Dermis blood vessel endothelial cell (primary cell): Measurements from ENCODE around the gene SGTA. TPM values are rescaled to one million over a fixed set of nuclear protein-coding genes. Genes with fewer than 3 reads are reported as not detected.
"Not testable (repeated sequence)": the region's sequence is repeated elsewhere in the genome, so short reads cannot be mapped to it uniquely, and the experiment has no call there.

Source experiments
- DNase-seq: peaks from one replicate; pipeline ENCODE4 v3.0.0; 2010
- total RNA-seq: library from RNA; depleted of rRNA; stranded (reverse); fragments of >200 nt; gene quantifications from 2 replicates; pipeline ENCODE4 v1.2.3, GENCODE V29; 2014

SGTA gene
- total RNA-seq, 1 donor from 2014 or later: 45.4 TPM

DNA sequence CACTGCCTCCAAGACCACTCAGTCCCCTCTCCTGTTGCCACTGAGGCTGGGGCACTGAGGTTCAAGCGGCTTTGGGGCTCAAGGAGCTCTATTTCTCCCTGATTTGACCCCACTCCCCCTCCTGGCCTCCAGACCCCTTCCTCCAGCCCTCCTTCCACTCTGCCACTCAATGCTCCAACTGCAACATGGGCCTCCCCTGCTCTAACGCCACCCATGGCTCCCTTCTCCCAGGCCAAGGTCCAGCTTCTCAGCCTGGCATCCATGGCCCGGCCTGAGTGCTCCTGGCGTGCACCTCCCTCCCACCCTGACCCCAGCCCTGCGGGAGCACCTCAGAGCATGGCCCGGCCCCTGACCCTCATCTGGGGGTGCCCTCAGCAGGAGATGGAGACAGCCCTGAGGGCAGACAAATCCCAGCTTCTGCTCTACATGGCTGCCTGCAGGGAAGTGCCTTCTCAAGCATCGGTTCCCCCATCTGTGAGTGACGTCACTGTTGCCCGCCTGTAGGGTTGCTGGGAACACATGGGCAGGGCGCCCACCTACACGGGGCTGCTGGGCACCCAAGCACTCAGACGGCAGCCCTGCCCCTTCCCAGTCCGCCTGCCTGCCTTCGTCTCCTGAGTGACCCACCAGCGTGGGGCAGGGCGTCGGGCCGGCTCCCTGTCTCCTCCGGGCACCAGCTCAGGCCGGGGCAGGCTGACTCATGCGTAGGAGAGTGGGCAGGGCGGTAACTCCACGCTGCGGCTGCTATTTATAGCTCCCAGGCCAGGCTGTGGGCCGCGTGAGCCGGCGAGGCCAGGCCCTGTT lies 60.3 kb downstream of the SGTA start:
- peak; percentile 62 for DNase-seq

DNA sequence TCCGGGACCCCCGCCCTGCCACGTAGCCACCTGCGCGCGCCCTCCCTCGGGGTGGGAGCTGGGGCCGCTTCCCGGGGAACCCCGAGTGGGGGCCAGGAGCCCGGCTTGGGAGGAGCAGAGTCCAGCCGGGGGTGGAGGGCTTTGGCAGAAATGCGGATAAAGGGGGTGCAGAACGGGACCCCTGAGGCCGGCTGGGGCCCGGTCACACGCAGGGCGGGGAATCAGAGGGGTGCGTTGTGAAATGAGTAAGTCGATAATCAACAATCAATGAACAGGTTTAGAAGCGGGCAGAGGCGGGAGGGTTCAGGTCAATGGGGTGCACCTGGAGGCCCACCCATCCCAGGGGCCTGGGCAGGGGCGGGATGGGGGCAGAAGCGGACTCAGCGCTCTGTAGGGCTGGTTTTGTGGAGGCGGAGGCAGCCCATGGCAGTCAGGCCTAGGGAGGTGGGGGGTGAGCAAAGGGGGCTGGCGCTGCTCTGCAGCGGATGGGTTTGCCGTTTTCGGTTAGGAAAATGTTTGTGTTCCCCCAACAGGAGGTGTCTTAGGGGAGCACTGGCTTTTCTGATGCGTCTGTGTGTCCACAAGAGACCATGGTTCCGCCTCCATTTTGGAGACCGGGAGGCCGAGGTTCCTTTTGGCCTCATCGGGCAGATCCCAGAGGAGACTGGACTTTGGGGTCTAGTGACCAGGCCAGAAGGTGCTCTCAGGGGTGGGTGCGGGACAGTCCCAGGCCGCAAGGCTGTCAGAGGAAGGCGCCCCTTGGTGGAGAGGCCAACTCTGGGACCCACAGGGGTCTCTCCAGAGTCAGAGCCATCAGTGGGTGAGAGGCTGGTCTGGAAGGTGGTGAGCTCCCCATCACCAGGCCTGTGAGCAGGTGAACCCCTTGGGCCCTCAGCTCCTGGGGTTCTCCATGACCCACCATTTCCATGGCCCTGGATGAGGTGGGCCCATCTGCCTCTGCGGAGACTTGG lies 61.2 kb downstream of the SGTA start:
- no peak for DNase-seq

DNA sequence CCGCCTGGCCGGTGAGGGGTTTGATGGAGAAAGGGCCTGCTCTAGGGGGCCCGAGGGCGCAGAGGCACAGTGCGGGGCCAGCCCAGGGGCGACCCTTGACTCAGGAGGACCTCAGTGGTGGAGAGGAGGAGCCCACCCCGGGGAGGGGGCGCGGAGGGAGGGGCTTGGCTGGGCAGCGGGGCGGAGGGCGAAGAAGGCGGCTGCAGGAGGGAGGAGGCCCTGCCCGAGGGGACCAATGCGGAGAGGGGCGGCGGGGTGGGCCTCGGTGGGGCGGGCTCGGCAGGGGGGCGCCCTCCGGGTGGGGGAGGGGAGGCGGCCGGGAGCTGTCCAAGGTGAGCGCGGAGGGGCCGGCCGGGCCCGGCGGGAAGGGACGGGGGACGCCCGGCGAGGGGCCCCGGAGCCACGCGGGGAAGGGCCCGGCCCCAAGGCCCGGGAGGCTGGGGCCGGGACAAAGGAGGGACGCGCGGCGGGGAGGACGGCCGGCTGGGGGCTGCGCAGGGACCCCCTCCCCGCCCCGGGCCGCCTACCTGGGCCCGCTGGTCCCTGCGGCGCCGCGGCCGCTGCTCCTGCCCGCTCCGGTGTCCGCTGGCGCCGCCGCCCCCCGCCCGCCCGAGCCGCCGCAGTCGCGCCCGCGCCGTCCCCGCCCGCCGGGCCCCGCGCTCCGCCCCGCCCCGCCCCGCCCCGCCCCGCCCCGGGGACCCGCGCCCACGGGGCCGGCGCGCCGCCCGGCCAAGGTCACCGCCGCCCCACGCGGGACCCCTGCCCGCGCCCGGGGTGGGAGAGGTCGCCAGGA lies 62.1 kb downstream of the SGTA start, which contains the start of gene DIRAS1:
Gene DIRAS1, minus strand, starts transcription at position 596 of the 793 bp plus-strand sequence. CDS start 3,566 bp downstream, outside the sequence.
- no peak for DNase-seq

DNA sequence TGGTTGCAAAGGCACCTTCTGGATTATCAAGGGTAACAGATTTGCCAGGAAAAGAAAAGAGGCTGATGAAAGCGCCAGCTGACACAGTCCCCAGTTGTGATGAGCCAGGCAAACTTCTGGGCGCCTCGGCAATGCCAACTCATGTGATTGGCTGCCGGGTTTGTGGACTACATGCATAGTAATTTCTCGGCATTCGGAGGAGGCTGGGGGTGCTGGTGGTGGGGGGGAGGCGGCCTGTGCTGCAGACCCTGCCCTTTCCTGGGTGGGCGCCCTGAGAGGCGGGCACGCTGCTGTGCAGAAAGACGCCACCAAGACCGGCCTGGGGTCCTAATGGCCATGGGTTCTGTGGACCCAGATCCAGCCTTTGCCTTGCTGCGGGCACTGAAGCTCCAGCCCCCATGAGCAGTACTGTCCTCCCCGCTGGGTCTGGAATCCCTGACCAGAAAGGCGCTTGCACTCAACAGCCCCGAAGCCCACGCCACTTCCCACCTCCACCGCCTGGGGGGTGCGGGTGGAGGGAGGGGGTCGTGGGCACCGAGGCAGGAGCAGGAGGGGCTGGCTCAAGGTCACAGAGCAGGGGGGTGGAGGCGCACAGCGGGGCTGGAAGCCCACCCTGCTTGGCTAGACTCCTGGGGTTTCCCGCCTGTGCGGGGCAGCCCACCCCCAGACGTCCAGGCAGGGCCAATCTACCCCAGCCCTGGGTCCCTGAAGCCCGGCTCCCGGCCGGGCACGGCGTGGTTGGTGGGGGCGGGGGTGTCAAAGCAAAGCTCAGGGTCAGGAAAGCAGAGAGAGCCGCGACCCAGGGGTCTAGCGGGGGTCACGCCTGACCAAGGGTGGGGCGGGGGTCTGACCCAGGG lies 62.9 kb downstream of the SGTA start:
- DNase-seq: no peak

DNA sequence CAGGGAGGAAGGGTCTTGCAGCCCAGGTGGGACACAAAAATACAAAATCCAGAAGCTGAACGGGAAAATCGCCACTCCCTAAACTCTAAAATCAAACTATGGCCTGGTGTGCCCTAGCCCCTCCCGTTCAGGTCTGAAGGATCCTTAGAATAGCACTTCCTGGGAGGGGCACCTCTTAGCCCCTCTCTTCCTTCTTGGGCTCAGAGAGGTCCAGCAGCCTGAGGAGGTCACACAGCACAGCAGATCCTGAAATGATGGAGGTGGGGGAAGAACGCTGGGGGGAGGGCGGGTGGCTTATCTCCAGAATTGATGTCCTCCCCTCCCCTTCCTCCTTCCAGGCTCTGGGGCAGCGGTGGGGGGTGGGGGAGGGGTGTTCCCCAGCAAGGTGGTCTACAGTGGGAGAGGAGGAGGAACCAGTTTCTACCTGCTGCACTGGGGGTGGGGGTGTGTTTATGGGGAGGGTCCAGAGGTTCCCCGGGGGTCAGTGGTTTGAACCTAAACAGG lies 63.8 kb downstream of the SGTA start:
- no peak for DNase-seq

DNA sequence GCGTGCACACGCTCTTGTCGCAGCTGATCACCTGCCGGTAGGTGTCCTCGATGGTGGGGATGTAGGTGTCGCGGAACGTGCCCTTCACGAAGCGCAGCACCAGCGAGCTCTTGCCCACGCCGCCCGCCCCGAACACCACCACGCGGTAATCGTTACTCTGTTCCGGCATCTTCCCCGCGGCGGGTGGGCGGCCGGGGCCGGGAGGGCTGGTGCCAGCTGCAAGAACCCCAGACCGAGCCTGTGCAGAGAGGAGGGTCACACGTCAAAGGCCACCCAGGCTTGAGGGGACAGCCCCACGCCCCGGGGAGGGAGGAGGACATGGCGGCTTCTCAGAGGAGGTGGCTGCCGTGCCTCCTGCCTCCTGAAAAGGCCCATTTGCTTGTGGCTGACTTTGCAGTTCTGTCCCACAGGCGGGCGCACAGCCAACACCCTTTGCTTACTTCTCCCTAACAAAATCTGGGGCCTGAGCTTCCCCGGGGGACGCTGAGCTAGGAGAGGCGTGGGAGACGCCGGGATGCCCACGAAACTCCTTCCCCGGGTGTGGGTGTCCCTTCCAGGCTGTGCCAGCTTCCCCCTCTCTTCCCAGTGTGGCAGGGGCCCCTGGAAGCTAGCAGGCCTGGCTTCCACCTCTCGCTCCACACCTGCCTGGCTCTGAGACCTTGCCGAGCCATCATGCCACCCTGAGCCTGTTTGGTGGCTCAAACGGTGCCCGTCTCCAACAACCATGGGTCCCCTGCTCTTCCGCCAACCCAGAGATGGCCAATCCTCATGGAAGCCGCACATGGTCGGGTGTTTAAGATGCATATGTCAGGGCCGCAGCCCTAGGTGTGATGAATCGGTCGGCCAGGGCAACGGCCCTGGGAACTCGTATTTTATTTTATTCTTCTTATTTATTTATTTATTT lies 65.2 kb downstream of the SGTA start:
- DNase-seq: no peak

DNA sequence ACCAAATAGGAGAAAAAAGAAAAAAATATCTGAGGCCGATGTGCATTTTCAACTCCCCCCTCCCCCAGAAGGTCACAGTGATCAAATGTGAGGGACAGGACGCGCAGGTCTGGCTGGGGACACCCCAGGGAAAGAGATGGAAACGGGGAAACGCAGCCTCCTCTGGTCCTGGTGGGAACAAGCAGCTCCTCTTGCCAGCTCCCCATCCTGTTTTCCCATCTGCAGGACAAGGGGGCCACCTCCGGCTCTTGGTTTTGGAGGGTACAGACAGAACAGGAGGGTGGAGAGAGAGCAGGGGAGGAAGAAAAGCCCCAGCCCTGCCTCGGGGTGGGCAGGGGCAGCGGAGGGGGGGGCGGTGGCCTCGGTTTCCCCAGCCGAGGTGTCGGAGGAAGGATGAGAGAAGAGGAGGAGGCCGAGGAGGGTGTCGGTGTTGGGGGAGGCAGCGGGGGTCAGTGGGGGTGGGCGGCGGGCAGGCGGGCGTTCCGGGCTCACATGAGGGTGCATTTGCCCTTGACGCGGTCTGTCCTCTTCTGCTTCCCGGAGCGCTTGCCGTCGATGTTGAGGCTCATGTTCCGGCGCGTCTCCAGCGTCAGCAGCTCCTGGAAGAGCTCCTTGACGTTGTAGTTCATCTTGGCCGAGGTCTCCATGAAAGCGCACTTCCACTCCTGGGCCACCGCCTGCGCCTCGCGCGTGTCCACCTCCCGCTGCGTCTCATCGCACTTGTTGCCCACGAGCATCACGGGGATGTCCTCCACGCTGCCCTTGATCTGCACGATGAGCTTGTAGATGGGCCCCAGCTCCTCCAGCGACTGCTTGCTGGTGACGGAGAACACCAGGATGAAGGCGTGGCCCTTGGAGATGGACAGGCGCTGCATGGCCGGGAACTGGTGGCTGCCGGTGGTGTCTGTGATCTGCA lies 66.1 kb downstream of the SGTA start:
- no peak for DNase-seq

DNA sequence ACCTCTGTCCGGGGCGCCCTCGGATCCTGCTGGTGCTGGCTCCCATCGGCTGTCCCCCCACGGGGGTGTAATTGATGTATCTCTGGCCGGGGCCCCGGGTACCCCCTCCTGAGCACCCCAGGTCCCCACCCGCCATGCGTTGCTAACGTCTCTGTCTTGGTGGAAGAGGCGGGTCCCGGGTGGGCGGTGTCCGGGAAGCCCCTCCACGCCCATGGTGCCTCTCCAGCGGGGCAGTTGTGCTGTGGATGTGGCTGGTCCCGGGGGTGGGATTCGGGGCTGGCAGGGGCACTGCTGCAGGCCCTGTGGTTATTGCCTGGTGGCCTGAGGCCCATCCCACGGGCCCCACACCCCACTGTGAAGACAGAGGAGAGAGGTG lies 66.8 kb downstream of the SGTA start:
- DNase-seq: no peak

DNA sequence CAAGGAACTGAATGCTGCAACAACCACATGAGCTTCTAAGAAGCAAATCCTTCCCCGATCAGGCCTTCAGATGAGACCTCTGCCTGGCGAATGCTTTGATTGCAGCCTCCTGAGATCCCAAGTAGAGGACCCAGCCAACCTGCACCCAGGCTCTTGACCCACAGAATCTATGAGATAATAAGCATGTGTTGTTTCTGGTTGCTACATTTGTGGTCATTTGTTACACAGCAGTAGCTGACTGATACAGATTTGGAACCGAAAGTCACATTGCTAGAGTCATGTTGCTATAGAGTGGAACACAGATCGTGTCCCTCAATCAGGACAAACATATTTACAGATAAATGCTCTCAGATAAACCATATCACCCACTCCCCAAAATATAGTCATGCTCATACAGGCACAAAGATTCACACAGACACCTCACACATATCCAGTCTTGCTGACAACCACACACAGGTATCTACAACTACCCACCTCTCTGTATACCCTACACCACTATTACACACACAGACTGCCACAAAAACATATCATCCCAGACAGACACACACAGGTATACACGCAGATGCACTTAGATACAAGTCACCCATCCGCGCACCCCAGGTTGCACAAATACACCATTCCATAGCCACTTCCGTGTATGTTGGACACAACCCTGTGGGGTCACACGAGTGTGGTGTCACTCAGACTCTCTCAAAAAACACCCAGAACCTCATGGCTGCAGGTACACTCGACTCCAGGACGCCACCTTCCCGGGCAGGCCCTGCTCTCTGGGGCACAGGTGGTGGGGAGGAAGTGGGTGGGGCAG lies 67.4 kb downstream of the SGTA start:
- no peak for DNase-seq

DNA sequence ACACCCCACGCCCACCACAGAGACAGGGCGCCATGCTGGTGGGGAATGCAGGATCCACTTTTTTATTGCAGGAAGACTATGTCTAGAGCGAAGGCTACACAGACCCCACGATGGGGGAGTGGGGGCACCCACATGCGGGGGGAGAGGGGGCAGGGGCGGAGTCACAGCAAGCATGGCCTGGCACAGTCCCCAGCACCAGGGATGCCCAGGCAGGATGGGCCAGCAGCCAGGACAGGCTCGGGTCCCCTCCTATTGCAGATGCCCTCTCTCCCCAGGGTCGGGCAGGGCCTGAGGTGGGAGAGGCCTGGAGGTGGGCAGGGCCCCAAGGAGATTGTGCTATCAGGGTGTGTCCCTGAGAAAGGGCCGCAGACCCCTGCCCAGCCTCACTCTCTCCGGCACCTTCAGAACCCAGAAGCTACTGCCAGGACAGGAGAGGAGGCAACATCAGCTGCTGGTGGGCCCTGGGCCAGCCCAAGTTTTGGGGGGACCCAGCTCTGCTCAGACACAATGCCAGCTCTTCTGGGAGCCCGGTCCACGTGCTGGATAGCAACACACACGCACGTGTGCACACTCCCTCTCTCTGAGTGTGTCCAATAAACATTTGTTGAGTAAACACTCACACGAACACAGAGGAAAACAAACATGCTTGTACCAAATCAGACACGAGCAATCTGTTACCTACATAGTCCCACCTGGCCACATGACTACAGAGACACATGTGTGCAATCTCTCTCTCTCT lies 68.4 kb downstream of the SGTA start:
- DNase-seq: no peak

DNA sequence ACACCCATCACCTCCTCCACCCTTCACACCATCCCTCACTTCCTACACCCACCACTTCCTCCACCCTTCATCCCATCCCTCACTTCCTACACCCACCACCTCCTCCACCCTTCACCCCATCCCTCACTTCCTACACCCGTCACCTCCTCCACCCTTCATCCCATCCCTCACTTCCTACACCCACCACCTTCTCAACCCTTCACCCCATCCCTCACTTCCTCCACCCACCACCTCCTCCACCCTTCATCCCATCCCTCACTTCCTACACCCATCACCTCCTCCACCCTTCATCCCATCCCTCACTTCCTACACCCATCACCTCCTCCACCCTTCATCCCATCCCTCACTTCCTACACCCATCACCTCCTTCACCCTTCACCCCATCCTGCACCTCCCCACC lies 69.0 kb downstream of the SGTA start:
- DNase-seq: not testable (repeated sequence)

DNA sequence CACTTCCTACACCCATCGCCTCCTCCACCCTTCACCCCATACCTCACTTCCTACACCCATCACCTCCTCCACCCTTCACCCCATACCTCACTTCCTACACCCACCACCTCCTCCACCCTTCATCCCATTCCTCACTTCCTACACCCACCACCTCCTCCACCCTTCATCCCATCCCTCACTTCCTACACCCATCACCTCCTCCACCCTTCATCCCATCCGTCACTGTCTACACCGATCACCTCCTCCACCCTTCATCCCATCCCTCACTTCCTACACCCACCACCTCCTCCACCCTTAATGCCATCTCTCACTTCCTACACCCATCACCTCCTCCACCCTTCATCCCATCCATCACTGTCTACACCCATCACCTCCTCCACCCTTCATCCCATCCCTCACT lies 69.9 kb downstream of the SGTA start:
- not testable (repeated sequence) for DNase-seq

DNA sequence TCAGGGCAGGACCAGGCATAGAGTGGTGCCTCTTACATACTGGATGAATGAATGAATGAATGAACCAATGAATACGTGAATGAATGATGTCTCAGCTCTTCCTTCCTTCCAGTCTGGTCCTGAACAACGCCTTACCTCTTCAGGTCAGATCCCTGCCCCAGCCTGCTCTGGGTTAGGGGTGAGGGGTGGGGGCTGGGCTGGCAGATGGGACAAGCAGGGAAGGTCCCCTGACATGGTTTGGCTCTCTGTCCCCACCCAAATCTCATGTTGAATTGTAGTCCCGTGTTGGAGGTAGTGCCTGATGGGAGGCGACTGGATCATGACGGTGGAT lies 71.2 kb downstream of the SGTA start:
- DNase-seq: no peak

DNA sequence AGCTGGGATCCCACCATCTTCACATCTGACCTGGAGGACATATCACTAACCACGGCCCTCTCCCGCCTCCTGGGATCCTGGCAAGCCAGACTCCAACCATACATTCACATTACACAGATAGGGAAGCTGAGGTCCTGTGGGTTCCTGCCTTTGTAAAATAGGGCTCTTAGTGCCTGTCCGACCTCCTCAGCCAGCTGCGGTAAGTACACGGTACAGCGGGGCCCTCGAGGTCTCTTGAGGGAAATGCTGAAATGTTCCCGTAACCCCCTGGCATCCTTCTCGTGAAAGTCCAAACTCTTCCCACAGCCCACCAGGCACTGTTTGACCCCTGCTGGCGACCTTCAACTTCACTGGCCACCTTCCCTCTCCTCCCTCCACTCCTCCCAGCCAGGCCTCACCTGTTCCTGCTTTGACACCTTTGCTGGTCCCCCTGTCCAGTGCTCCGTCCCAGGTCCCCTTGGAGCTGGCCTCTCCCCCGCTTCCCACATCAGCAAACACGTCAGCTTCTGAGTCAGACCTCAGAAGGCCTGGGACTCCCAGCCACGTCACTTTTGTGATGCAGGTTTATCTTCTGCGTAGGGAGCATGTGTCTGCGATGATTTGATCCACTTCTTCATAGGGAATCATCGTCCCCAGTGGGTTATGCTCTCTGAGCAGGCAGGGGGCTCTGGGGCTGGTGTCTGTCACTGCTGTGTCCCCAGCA lies 71.8 kb downstream of the SGTA start:
- no peak for DNase-seq

DNA sequence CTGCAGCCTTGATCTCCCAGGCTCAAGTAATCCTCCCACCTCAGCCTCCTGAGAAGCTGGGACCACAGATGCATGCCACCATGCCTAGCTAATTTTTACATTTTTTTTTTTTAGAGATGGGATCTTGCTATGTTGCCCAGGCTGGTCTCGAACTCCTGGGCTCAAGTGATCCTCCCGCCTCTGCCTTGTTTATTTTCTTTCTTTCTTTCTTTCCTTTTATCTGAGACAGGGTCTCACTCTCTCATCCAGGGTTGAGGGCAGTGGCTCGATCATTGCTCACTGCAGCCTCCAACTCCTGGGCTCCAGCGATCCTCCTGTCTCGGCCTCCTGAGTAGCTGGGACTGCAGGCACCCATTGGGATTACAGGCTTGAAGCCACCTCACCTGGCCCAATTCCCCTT lies 76.8 kb downstream of the SGTA start:
- DNase-seq: no peak
